ENCODE measurements around the gene RAB1A.

- TF ChIP-seq CTCF (IDR thresholded peaks at IDR 0.05; ENCODE audit: low read depth, low read length, poor library complexity, severe bottlenecking) = no peak
- no peak for TF ChIP-seq EZH2phosphoT487 (IDR thresholded peaks at IDR 0.05; ENCODE audit: borderline replicate concordance, low read length)
These were observed 46.1 kb upstream of the RAB1A start for GRCh38 chr2:65175894-65176530.

Measured in DOHH2 (cell line).